IPS-18a (cell line): ENCODE data around the gene PIGN.

ENCODE experiments used
- H3K27ac ChIP-seq: one replicate; pipeline ENCODE4 v1.5.1; 2013; ENCODE audit warnings: low read length
- H3K27me3 ChIP-seq: one replicate; pipeline ENCODE4 v1.6.1; 2013; ENCODE audit warnings: mild to moderate bottlenecking, low read length; ENCODE audit not compliant: control insufficient read depth, insufficient read depth
- H3K36me3 ChIP-seq: one replicate; pipeline ENCODE4 v1.6.1; 2013; ENCODE audit warnings: low read depth, low read length; ENCODE audit not compliant: control insufficient read depth
- H3K4me1 ChIP-seq: one replicate; pipeline ENCODE4 v1.6.1; 2013; ENCODE audit warnings: low read depth, low read length; ENCODE audit not compliant: control insufficient read depth
- H3K4me3 ChIP-seq: one replicate; pipeline ENCODE4 v1.5.1; 2013; ENCODE audit warnings: low read length
- H3K9ac ChIP-seq: one replicate; pipeline ENCODE4 v1.6.1; 2013; ENCODE audit warnings: mild to moderate bottlenecking, low read length, moderate library complexity
- H3K9me3 ChIP-seq: one replicate; pipeline ENCODE4 v1.6.1; 2013; ENCODE audit warnings: low read depth, low read length; ENCODE audit not compliant: control insufficient read depth

Gene PIGN

GRCh38 chr18:62140259-62140658 is 46.6 kb downstream of the PIGN start:
- Histone ChIP-seq H3K27ac (no peak overlapping the region), H3K27me3 (no peaks in the 10 kb centered on the region), H3K4me3 (no peak overlapping the region), H3K9me3 (no peaks in the 10 kb centered on the region), H3K9ac (no peak overlapping the region), H3K36me3 (no peaks in the 10 kb centered on the region), H3K4me1 (no peaks in the 10 kb centered on the region)

- no peak overlapping the region for H3K27ac ChIP-seq
- no peaks in the 10 kb centered on the region for H3K4me1 ChIP-seq
These were observed 48.2 kb downstream of the PIGN start for GRCh38 chr18:62138461-62139235.

GRCh38 chr18:62131301-62131909 is 55.5 kb downstream of the PIGN start:
- no peak overlapping the region for H3K4me3 ChIP-seq
- no peaks in the 10 kb centered on the region for H3K9me3 ChIP-seq
- no peaks in the 10 kb centered on the region for H3K27me3 ChIP-seq
- H3K9ac ChIP-seq: no peak overlapping the region
- H3K27ac ChIP-seq: no peak overlapping the region
- peaks cover 3% of the 10 kb centered on the region for H3K4me1 ChIP-seq
- H3K36me3 ChIP-seq: no peaks in the 10 kb centered on the region

More at GRCh38 chr18:62138461-62139235, 48.2 kb downstream of the PIGN start:
- Histone ChIP-seq H3K4me3 (no peak overlapping the region), H3K9ac (no peak overlapping the region), H3K27me3 (no peaks in the 10 kb centered on the region), H3K9me3 (no peaks in the 10 kb centered on the region), H3K36me3 (no peaks in the 10 kb centered on the region)

- Histone ChIP-seq H3K36me3 (no peaks in the 10 kb centered on the region), H3K9ac (no peak overlapping the region), H3K4me3 (no peak overlapping the region), H3K4me1 (peaks cover 3% of the 10 kb centered on the region), H3K27ac (no peak overlapping the region), H3K27me3 (no peaks in the 10 kb centered on the region), H3K9me3 (no peaks in the 10 kb centered on the region)
These were observed 58.7 kb downstream of the PIGN start for GRCh38 chr18:62128157-62128556.

GRCh38 chr18:62126737-62127136 is 60.1 kb downstream of the PIGN start:
- Histone ChIP-seq H3K9ac (no peak overlapping the region), H3K9me3 (no peaks in the 10 kb centered on the region)

GRCh38 chr18:62125702-62126101 is 61.2 kb downstream of the PIGN start:
- peaks cover 3% of the 10 kb centered on the region for H3K4me1 ChIP-seq
- H3K36me3 ChIP-seq: no peaks in the 10 kb centered on the region
- no peak overlapping the region for H3K9ac ChIP-seq
- H3K4me3 ChIP-seq: no peak overlapping the region
- no peak overlapping the region for H3K27ac ChIP-seq
- H3K27me3 ChIP-seq: no peaks in the 10 kb centered on the region
- no peaks in the 10 kb centered on the region for H3K9me3 ChIP-seq

More at GRCh38 chr18:62126737-62127136, 60.1 kb downstream of the PIGN start:
- peaks cover 3% of the 10 kb centered on the region for H3K4me1 ChIP-seq
- no peak overlapping the region for H3K27ac ChIP-seq
- no peak overlapping the region for H3K4me3 ChIP-seq
- H3K27me3 ChIP-seq: no peaks in the 10 kb centered on the region
- H3K36me3 ChIP-seq: no peaks in the 10 kb centered on the region

GRCh38 chr18:62122330-62122729 is 64.5 kb downstream of the PIGN start:
- H3K36me3 ChIP-seq: no peaks in the 10 kb centered on the region
- no peaks in the 10 kb centered on the region for H3K27me3 ChIP-seq
- H3K4me3 ChIP-seq: no peak overlapping the region
- H3K9me3 ChIP-seq: no peaks in the 10 kb centered on the region
- no peaks in the 10 kb centered on the region for H3K4me1 ChIP-seq
- H3K27ac ChIP-seq: no peak overlapping the region
- no peak overlapping the region for H3K9ac ChIP-seq

- Histone ChIP-seq H3K4me1 (no peaks in the 10 kb centered on the region), H3K27ac (no peak overlapping the region), H3K27me3 (no peaks in the 10 kb centered on the region), H3K9me3 (no peaks in the 10 kb centered on the region), H3K4me3 (no peak overlapping the region), H3K36me3 (no peaks in the 10 kb centered on the region), H3K9ac (no peak overlapping the region)
These were observed 67.0 kb downstream of the PIGN start for GRCh38 chr18:62119884-62120283.

GRCh38 chr18:62118328-62118727 is 68.5 kb downstream of the PIGN start:
- Histone ChIP-seq H3K27me3 (no peaks in the 10 kb centered on the region), H3K9ac (no peak overlapping the region), H3K27ac (no peak overlapping the region), H3K4me3 (no peak overlapping the region), H3K36me3 (no peaks in the 10 kb centered on the region), H3K4me1 (no peaks in the 10 kb centered on the region), H3K9me3 (no peaks in the 10 kb centered on the region)

GRCh38 chr18:62109676-62110075 is 77.2 kb downstream of the PIGN start:
- Histone ChIP-seq H3K36me3 (peaks cover 3% of the 10 kb centered on the region), H3K4me1 (no peaks in the 10 kb centered on the region), H3K27me3 (no peaks in the 10 kb centered on the region), H3K4me3 (no peak overlapping the region), H3K27ac (no peak overlapping the region), H3K9me3 (no peaks in the 10 kb centered on the region), H3K9ac (no peak overlapping the region)

GRCh38 chr18:62107881-62108280 is 79.0 kb downstream of the PIGN start:
- Histone ChIP-seq H3K9ac (no peak overlapping the region), H3K36me3 (peaks cover 3% of the 10 kb centered on the region), H3K4me3 (no peak overlapping the region), H3K4me1 (no peaks in the 10 kb centered on the region), H3K27me3 (no peaks in the 10 kb centered on the region), H3K9me3 (no peaks in the 10 kb centered on the region), H3K27ac (no peak overlapping the region)

GRCh38 chr18:62106271-62106670 is 80.6 kb downstream of the PIGN start:
- H3K36me3 ChIP-seq: peaks cover 3% of the 10 kb centered on the region
- no peaks in the 10 kb centered on the region for H3K4me1 ChIP-seq
- no peaks in the 10 kb centered on the region for H3K27me3 ChIP-seq
- H3K9ac ChIP-seq: no peak overlapping the region
- H3K4me3 ChIP-seq: no peak overlapping the region
- H3K27ac ChIP-seq: no peak overlapping the region
- H3K9me3 ChIP-seq: no peaks in the 10 kb centered on the region
